ENCODE data around the gene SIRT3. TPM values are rescaled to one million over a fixed set of nuclear protein-coding genes. Genes with fewer than 3 reads are reported as not detected.

Gene SIRT3
- total RNA-seq, 1 experiment from 2014 or later = 13.6 TPM

DNA sequence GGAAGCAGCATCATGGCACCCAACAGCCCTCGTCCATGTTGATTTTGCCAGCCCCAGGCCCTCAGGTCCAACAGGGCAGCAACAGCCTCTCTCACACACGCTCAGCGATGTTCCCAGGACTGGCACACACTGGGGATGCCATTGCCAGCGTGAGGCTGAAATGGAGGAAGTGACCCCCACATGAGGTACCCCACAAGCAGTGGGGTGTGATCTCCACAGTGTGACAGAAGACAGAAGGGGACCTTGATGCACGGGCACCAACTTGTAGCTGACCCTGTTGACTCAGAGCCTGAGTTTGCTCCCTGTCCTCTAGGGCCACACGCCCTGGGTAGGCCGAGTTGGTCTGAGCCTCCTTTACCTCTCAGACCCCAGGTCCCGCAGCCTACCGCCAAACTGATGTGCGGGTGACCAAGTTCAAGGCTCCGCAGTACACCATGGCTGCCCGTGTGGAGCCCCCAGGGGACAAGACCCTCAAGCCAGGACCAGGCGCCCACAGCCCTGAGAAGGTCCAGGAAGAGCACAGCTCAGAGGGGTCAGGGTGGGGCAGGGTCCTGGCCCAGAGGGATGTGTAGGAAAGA is 37.0 kb downstream of the SIRT3 start:
- intact Hi-C loops (cut with micrococcal nuclease; ENCODE audit: unreplicated experiment) = no loop called here
- Histone ChIP-seq H3K4me1 (ENCODE audit: insufficient read depth, low read length, poor library complexity, severe bottlenecking) (no peaks in the 10 kb centered on the region), H3K27me3 (replicated peaks; ENCODE audit: insufficient read depth, low read depth, low read length, poor library complexity) (no peaks in the 10 kb centered on the region), H3K27ac (ENCODE audit: low read depth, low read length, poor library complexity, severe bottlenecking) (no peak overlapping the region), H3K9me3 (ENCODE audit: low read depth, low read length, poor library complexity, severe bottlenecking) (no peaks in the 10 kb centered on the region), H3K4me3 (ENCODE audit: low read depth, low read length, poor library complexity, severe bottlenecking) (no peak overlapping the region), H3K36me3 (ENCODE audit: insufficient read depth, low read length, poor library complexity, severe bottlenecking) (no peaks in the 10 kb centered on the region)
- DNase-seq (ENCODE audit: low spot score) = no peak
- ChIA-PET POLR2A (ENCODE audit: low non-redundant PET) (no interaction called here), CTCF (no interaction called here)
- no peak for TF ChIP-seq EZH2 (IDR thresholded peaks at IDR 0.05; ENCODE audit: borderline replicate concordance, low read depth, low read length, poor library complexity, severe bottlenecking)
- TF ChIP-seq, protein P1, sequence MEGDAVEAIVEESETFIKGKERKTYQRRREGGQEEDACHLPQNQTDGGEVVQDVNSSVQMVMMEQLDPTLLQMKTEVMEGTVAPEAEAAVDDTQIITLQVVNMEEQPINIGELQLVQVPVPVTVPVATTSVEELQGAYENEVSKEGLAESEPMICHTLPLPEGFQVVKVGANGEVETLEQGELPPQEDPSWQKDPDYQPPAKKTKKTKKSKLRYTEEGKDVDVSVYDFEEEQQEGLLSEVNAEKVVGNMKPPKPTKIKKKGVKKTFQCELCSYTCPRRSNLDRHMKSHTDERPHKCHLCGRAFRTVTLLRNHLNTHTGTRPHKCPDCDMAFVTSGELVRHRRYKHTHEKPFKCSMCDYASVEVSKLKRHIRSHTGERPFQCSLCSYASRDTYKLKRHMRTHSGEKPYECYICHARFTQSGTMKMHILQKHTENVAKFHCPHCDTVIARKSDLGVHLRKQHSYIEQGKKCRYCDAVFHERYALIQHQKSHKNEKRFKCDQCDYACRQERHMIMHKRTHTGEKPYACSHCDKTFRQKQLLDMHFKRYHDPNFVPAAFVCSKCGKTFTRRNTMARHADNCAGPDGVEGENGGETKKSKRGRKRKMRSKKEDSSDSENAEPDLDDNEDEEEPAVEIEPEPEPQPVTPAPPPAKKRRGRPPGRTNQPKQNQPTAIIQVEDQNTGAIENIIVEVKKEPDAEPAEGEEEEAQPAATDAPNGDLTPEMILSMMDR (conservative IDR thresholded peaks at IDR 0.05; ENCODE audit: low read depth, low read length) = no peak
- BruUV-seq (replicated peaks) = no TSS peak

DNA sequence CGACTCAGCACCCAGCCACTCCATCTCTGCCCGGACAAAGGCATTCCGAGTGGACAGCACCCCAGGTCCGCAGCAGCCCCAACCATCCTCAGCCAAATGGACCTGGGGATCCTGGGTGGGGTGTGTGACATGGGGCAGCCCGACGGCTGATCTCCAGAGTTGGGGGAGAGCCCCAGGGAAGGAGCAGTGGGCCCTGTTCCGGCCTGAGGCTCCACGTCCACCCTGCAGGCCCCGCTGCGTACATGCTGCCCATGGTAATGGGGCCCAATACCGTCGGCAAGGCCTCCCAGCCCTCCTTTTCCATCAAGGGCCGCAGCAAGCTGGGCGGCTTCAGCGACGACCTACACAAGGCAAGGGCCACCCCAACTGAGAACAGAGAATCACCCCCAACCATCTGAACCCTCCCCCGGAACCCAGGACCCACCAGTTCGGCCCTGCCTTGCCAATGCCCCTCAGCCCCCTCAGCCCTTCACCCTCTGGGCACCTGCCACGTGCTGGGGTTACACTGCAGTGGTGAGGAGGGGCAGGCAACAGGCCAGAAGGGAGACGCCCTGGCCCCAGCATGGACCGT is 37.8 kb downstream of the SIRT3 start:
- no peak overlapping the region for H3K4me3 ChIP-seq (ENCODE audit: low read depth, low read length, poor library complexity, severe bottlenecking)
- no peaks in the 10 kb centered on the region for H3K27me3 ChIP-seq (replicated peaks; ENCODE audit: insufficient read depth, low read depth, low read length, poor library complexity)
- POLR2A ChIA-PET (ENCODE audit: low non-redundant PET) = no interaction called here
- H3K36me3 ChIP-seq (ENCODE audit: insufficient read depth, low read length, poor library complexity, severe bottlenecking) = no peaks in the 10 kb centered on the region
- DNase-seq (ENCODE audit: low spot score) = no peak
- H3K27ac ChIP-seq (ENCODE audit: low read depth, low read length, poor library complexity, severe bottlenecking) = no peak overlapping the region
- intact Hi-C loops (cut with micrococcal nuclease; ENCODE audit: unreplicated experiment) = no loop called here
- CTCF ChIA-PET = no interaction called here
- no peaks in the 10 kb centered on the region for H3K9me3 ChIP-seq (ENCODE audit: low read depth, low read length, poor library complexity, severe bottlenecking)
- H3K4me1 ChIP-seq (ENCODE audit: insufficient read depth, low read length, poor library complexity, severe bottlenecking) = no peaks in the 10 kb centered on the region
- no TSS peak for BruUV-seq (replicated peaks)
- TF ChIP-seq EZH2 (IDR thresholded peaks at IDR 0.05; ENCODE audit: borderline replicate concordance, low read depth, low read length, poor library complexity, severe bottlenecking) = no peak

DNA sequence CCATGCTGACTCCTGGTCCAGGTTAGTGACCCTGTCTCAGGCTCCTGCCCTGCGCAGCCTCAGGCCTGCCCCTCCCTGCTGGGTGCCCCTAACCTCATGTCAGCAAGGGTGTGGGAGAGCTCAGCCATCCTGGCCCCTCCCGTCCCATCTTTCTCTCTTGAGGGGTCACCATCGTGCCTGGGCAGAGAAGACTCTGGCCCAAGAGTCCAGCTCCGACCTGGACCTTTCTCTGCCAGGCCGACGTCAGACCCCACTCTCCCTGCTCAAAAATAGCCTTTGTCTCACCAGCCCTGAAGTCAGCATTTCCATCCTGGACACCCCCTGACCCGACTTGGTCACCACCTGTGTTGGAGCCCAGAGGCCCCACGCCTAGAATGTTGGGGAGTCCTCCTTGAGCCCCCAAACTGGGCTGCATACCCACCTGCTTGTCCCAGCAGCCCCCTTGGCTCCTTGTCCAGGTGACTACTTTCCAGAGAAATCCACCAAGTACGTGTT is 38.4 kb downstream of the SIRT3 start:
- no peak for DNase-seq (ENCODE audit: low spot score)
- no peaks in the 10 kb centered on the region for H3K36me3 ChIP-seq (ENCODE audit: insufficient read depth, low read length, poor library complexity, severe bottlenecking)
- ChIA-PET POLR2A (ENCODE audit: low non-redundant PET) (no interaction called here), CTCF (no interaction called here)
- no TSS peak for BruUV-seq (replicated peaks)
- no peaks in the 10 kb centered on the region for H3K27me3 ChIP-seq (replicated peaks; ENCODE audit: insufficient read depth, low read depth, low read length, poor library complexity)
- H3K27ac ChIP-seq (ENCODE audit: low read depth, low read length, poor library complexity, severe bottlenecking) = no peak overlapping the region
- intact Hi-C loops (cut with micrococcal nuclease; ENCODE audit: unreplicated experiment) = no loop called here
- TF ChIP-seq, protein P1 (conservative IDR thresholded peaks at IDR 0.05; ENCODE audit: low read depth, low read length) = no peak
- no peak for TF ChIP-seq EZH2 (IDR thresholded peaks at IDR 0.05; ENCODE audit: borderline replicate concordance, low read depth, low read length, poor library complexity, severe bottlenecking)
- H3K4me1 ChIP-seq (ENCODE audit: insufficient read depth, low read length, poor library complexity, severe bottlenecking) = no peaks in the 10 kb centered on the region
- no peaks in the 10 kb centered on the region for H3K9me3 ChIP-seq (ENCODE audit: low read depth, low read length, poor library complexity, severe bottlenecking)
- H3K4me3 ChIP-seq (ENCODE audit: low read depth, low read length, poor library complexity, severe bottlenecking) = no peak overlapping the region
